HepG2 (cell line): Measurements from ENCODE around the gene HYOU1. TPM values are rescaled to one million over a fixed set of nuclear protein-coding genes. Genes with fewer than 3 reads are reported as not detected.
A peak's percentile ranks its signal among the peaks of the same experiment; 100 is the strongest.

Experiments used
- BCL3 ChIP-seq: sonication (generic); formaldehyde crosslinking; IDR thresholded peaks from 2 replicates; pipeline ENCODE4 v1.5.1; 2020; ENCODE audit warnings: mild to moderate bottlenecking, missing genetic modification reagents, moderate library complexity
- GMEB1 ChIP-seq: sonication (generic); formaldehyde crosslinking; IDR thresholded peaks from 2 replicates; pipeline ENCODE4 v1.5.1; 2020; ENCODE audit warnings: missing genetic modification reagents, mild to moderate bottlenecking, borderline replicate concordance
- IRF9 ChIP-seq: sonication (generic); formaldehyde crosslinking; IDR thresholded peaks from 2 replicates; pipeline ENCODE4 v1.8.0; 2022; ENCODE audit warnings: missing genetic modification reagents, mild to moderate bottlenecking, borderline replicate concordance
- KLF15 ChIP-seq: sonication (generic); formaldehyde crosslinking; IDR thresholded peaks from 2 replicates; pipeline ENCODE4 v1.8.1; 2023; ENCODE audit warnings: borderline replicate concordance, mild to moderate bottlenecking, inconsistent platforms, missing genetic modification reagents, mixed read lengths
- MED8 ChIP-seq: sonication (generic); formaldehyde crosslinking; IDR thresholded peaks from 2 replicates; pipeline ENCODE4 v1.8.1; 2023; ENCODE audit warnings: mild to moderate bottlenecking, missing genetic modification reagents; ENCODE audit not compliant: insufficient replicate concordance
- MXD1 ChIP-seq: sonication (generic); formaldehyde crosslinking; IDR thresholded peaks from 2 replicates; pipeline ENCODE4 v1.4.0; 2020; ENCODE audit warnings: mild to moderate bottlenecking, missing genetic modification reagents
- NFKBIZ ChIP-seq: IDR thresholded peaks from 2 replicates; pipeline ENCODE4 v1.6.1; 2018; ENCODE audit warnings: missing genetic modification reagents, missing compliant biosample characterization
- NR2C2 ChIP-seq: sonication (generic); formaldehyde crosslinking; IDR thresholded peaks from 2 replicates; pipeline ENCODE4 v1.4.0; 2020; ENCODE audit warnings: missing genetic modification reagents, mild to moderate bottlenecking, moderate library complexity, borderline replicate concordance
- SMYD3 ChIP-seq: sonication (generic); formaldehyde crosslinking; IDR thresholded peaks from 2 replicates; pipeline ENCODE4 v1.8.1; 2023; ENCODE audit warnings: mild to moderate bottlenecking, missing genetic modification reagents
- SP1 ChIP-seq, 2 experiments: fragments of 450-650 bp in 1 of 2; sonication (generic) in 1 of 2; formaldehyde crosslinking in 1 of 2; IDR thresholded peaks; 2 replicates each; pipeline versions ENCODE4 v1.4.0 to v1.6.1; 2016 to 2020; ENCODE audit warnings: missing genetic modification reagents in 1 of 2
- ZNF564 ChIP-seq: sonication (generic); formaldehyde crosslinking; IDR thresholded peaks from 2 replicates; pipeline ENCODE4 v1.8.1; 2023; ENCODE audit warnings: mild to moderate bottlenecking, missing genetic modification reagents
- ZNF574 ChIP-seq: sonication (generic); formaldehyde crosslinking; IDR thresholded peaks from 2 replicates; pipeline ENCODE4 v1.4.0; 2020; ENCODE audit warnings: missing genetic modification reagents
- ZNF576 ChIP-seq: sonication (generic); formaldehyde crosslinking; IDR thresholded peaks from 2 replicates; pipeline ENCODE4 v1.4.0; 2020; ENCODE audit warnings: mild to moderate bottlenecking, missing genetic modification reagents
- ZNF605 ChIP-seq: sonication (generic); formaldehyde crosslinking; IDR thresholded peaks from 2 replicates; pipeline ENCODE4 v1.8.0; 2022; ENCODE audit warnings: mild to moderate bottlenecking, missing genetic modification reagents
- ZNF639 ChIP-seq: conservative IDR thresholded peaks from 2 replicates; pipeline ENCODE4 v1.6.1; 2018; ENCODE audit warnings: missing genetic modification reagents
- ZNF839 ChIP-seq: sonication (generic); formaldehyde crosslinking; IDR thresholded peaks from 2 replicates; pipeline ENCODE4 v1.4.0; 2020; ENCODE audit warnings: missing genetic modification reagents, mild to moderate bottlenecking, borderline replicate concordance
- ZSCAN25 ChIP-seq: sonication (generic); formaldehyde crosslinking; IDR thresholded peaks from 2 replicates; pipeline ENCODE4 v1.8.0; 2022; ENCODE audit warnings: mild to moderate bottlenecking, missing genetic modification reagents
- polyA plus RNA-seq, 8 experiments: library from polyadenylated mRNA; depleted of rRNA in 3 of 8; stranded (reverse) in 7 of 8; unstranded in 1 of 8; fragments of >200 nt; fragmentation: Illumina TruSeq in 4 of 8; extraction: Trizol in 4 of 8; gene quantifications; 2 replicates each; pipeline versions ENCODE4 v1.2.1 to v1.2.3, GENCODE V29; 2011 to 2016; ENCODE audit warnings: low read depth in 4 of 8, missing spikeins in 1 of 8, mixed read lengths in 1 of 8; ENCODE audit not compliant: insufficient read depth in 1 of 8
- total RNA-seq, 5 experiments: library from RNA; depleted of rRNA; stranded (reverse); fragments of >200 nt; fragmentation: Illumina TruSeq; extraction: Trizol; gene quantifications; 2 replicates each; pipeline ENCODE4 v1.2.3, GENCODE V29; 2016; ENCODE audit warnings: low read depth in 1 of 5

The HYOU1 gene
- total and polyA plus RNA-seq, 2 of the 13 experiments (the other 11 are each of a cell fraction or from before 2014, with no cell fraction given) = 127 to 155 TPM

GRCh38 chr11:119057000-119057769 is at the start of gene HYOU1 (continued):
- 0 out of 2 replicates have a peak, but pooled peaks have one; percentile 17 for TF ChIP-seq ZNF605
- no peak for TF ChIP-seq ZNF576 (CRISPR knock-in tag)
- TF ChIP-seq ZNF839 (CRISPR knock-in tag) = no peak
- TF ChIP-seq SMYD3 (CRISPR knock-in tag) = no peak
- TF ChIP-seq MXD1 (CRISPR knock-in tag) = peak; percentile 24; the same call in 1 of the 2 replicates
- TF ChIP-seq ZSCAN25 (CRISPR knock-in tag) = 0 out of 2 replicates have a peak, but pooled peaks have one; percentile 4
- 0 out of 2 replicates have a peak, but pooled peaks have one; percentile 34 for TF ChIP-seq BCL3
- TF ChIP-seq KLF15 (CRISPR knock-in tag) = no peak; the same call in 1 of the 2 replicates
- TF ChIP-seq ZNF564 (CRISPR knock-in tag) = peak; percentile 76; the same call in 1 of the 2 replicates
- peak; percentile 97 for TF ChIP-seq ZNF639 (CRISPR knock-in tag)
- no peak for TF ChIP-seq NFKBIZ (CRISPR knock-in tag)
- peak; percentile 26; the same call in 1 of the 2 replicates for TF ChIP-seq ZNF574 (CRISPR knock-in tag)
- peak; percentile 91 for TF ChIP-seq NR2C2
- peak; percentile 82 for TF ChIP-seq GMEB1
- no peak for TF ChIP-seq SP1 (IDR thresholded peaks at IDR 0.05)
- peak; percentile 60; the same call in 1 of the 2 replicates for TF ChIP-seq SP1 (CRISPR knock-in tag; IDR thresholded peaks at IDR 0.05)
- 0 out of 2 replicates have a peak, but pooled peaks have one; percentile 18 for TF ChIP-seq IRF9
- no peak for TF ChIP-seq MED8
